Smooth muscle cell (in vitro differentiated cells): ENCODE data around the gene TMEM248. TPM values are rescaled to one million over a fixed set of nuclear protein-coding genes. Genes with fewer than 3 reads are reported as not detected.
"Not testable (repeated sequence)": the region's sequence is repeated elsewhere in the genome, so short reads cannot be mapped to it uniquely, and the experiment has no call there.

Experiments
- DNase-seq: peaks from one replicate; lab custom pipeline; 2025; ENCODE audit not compliant: unreplicated experiment; lab: John Stamatoyannopoulos, UW
- H2AFZ ChIP-seq: fragments of 200-600 bp; sonication (generic); 2 replicates; pipeline ENCODE4 v1.6.0; 2016; ENCODE audit warnings: antibody characterized with exemption, low read depth, mild to moderate bottlenecking
- H3F3A ChIP-seq: fragments of 200-600 bp; sonication (generic); 2 replicates; pipeline ENCODE4 v1.6.0; 2017; ENCODE audit warnings: antibody characterized with exemption, low read depth
- H3K27ac ChIP-seq: fragments of 200-600 bp; sonication (generic); 2 replicates; pipeline ENCODE4 v1.5.1; 2016; ENCODE audit warnings: low read depth, mild to moderate bottlenecking
- H3K27me3 ChIP-seq: fragments of 200-600 bp; sonication (generic); 2 replicates; pipeline ENCODE4 v1.6.1; 2016; ENCODE audit warnings: low read depth, mild to moderate bottlenecking
- H3K36me3 ChIP-seq: fragments of 200-600 bp; sonication (generic); 2 replicates; pipeline ENCODE4 v1.5.1; 2016; ENCODE audit warnings: low read depth
- H3K4me1 ChIP-seq: fragments of 200-600 bp; sonication (generic); 2 replicates; pipeline ENCODE4 v1.5.1; 2016; ENCODE audit warnings: low read depth
- H3K4me2 ChIP-seq: fragments of 200-600 bp; sonication (generic); 2 replicates; pipeline ENCODE4 v1.6.0; 2016; ENCODE audit warnings: mild to moderate bottlenecking
- H3K4me3 ChIP-seq: fragments of 200-600 bp; sonication (generic); 2 replicates; pipeline ENCODE4 v1.5.1; 2016; ENCODE audit warnings: mild to moderate bottlenecking
- H3K79me2 ChIP-seq: fragments of 200-600 bp; sonication (generic); 2 replicates; pipeline ENCODE4 v1.6.0; 2016; ENCODE audit warnings: low read depth, mild to moderate bottlenecking
- H3K9ac ChIP-seq: fragments of 200-600 bp; sonication (generic); 2 replicates; pipeline ENCODE4 v1.6.0; 2016; ENCODE audit warnings: low read depth
- H3K9me3 ChIP-seq: fragments of 200-600 bp; sonication (generic); replicated peaks from 2 replicates; pipeline ENCODE4 v1.5.1; 2016; ENCODE audit warnings: low read depth
- H4K20me1 ChIP-seq: fragments of 200-600 bp; sonication (generic); 2 replicates; pipeline ENCODE4 v1.6.0; 2016; ENCODE audit warnings: low read depth
- CTCF ChIP-seq: fragments of 200-600 bp; sonication (generic); IDR thresholded peaks from 2 replicates; pipeline ENCODE4 v1.5.1; 2017; ENCODE audit warnings: borderline replicate concordance, mild to moderate bottlenecking, antibody characterized with exemption; ENCODE audit not compliant: insufficient read depth, poor library complexity, severe bottlenecking
- WGBS: methylation state at CpG from one replicate; pipeline ENCODE4 v1.1.7; 2016; ENCODE audit warnings: low lambda C conversion rate; 5-methylcytosine and 5-hydroxymethylcytosine counted together
- polyA plus RNA-seq: library from polyadenylated mRNA; unstranded; fragments of >200 nt; fragmentation: Nextera tagmentation; extraction: Ambion mirVana; gene quantifications from 2 replicates; pipeline ENCODE4 v1.2.1, GENCODE V29; 2016
- total RNA-seq: library from RNA; depleted of rRNA; stranded (reverse); fragments of >200 nt; gene quantifications from 2 replicates; pipeline ENCODE4 v1.2.3, GENCODE V29; 2014

TMEM248 gene
- total and polyA plus RNA-seq, 2 experiments from 2014 or later, result 68.2 to 83.1 TPM

- not testable (repeated sequence) for H2AFZ ChIP-seq, H3K36me3 ChIP-seq, H3K9me3 ChIP-seq, H3F3A ChIP-seq, DNase-seq, H3K9ac ChIP-seq, H3K27me3 ChIP-seq, H3K4me2 ChIP-seq, H3K27ac ChIP-seq, H3K4me3 ChIP-seq, H3K4me1 ChIP-seq
- 96% methylated on average over 3 of the region's 3 CpGs for WGBS
- Histone ChIP-seq H3K79me2 (peaks cover 19% of the 10 kb centered on the region), H4K20me1 (peaks cover 17% of the 10 kb centered on the region)
Measured at GRCh38 chr7:66989552-66989951, 68.5 kb downstream of the TMEM248 start.

DNA sequence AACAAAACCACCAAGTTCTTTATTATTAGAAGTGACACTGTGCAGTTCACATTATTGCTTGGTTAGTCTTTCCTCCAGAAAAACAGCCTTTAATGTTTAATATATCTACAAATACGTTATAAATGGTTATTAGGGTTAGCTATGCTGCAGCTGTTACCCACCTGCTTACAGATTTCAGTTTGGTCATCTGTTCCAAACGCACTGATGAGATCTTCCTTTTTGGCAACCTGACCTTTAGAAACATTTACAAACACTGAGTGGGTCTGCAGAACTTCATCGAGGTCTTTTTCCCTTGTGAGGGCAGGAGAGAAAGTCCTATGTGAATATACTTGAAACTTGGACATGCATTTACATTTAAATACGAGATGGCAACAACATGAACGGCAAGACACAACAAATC, 73.0 kb downstream of the TMEM248 start:
- Histone ChIP-seq H3K9ac (peak overlapping the region; percentile 99), H3K79me2 (peaks cover 21% of the 10 kb centered on the region), H3K4me3 (peak overlapping the region; percentile 58), H3K4me2 (peak overlapping the region; percentile 75), H3K27ac (peak overlapping the region; percentile 99), H4K20me1 (peaks cover 17% of the 10 kb centered on the region)
- not testable (repeated sequence) for H3K36me3 ChIP-seq, H3K27me3 ChIP-seq, DNase-seq, H3K4me1 ChIP-seq, H3F3A ChIP-seq, H2AFZ ChIP-seq, H3K9me3 ChIP-seq
- 81% methylated on average over 5 of the region's 5 CpGs for WGBS

- WGBS, result 5% methylated on average over 9 of the region's 9 CpGs
Measured at GRCh38 chr7:66994691-66995049, 73.6 kb downstream of the TMEM248 start.

GRCh38 chr7:66995050-66995776, 74.2 kb downstream of the TMEM248 start, which contains the start of gene SBDS:
Gene SBDS, minus strand, starts transcription at chr7:66995586. Its CDS starts 169 bp downstream, at chr7:66995417.
- not testable (repeated sequence) for H3F3A ChIP-seq, H3K36me3 ChIP-seq, H3K27me3 ChIP-seq, H3K4me1 ChIP-seq, H3K9me3 ChIP-seq
- WGBS, result under 1% methylated on average over 57 of the region's 59 CpGs
- Histone ChIP-seq H4K20me1 (peaks cover 13% of the 10 kb centered on the region), H3K4me2 (peak within 1 kb of the TSS; percentile 97), H2AFZ (peak within 1 kb of the TSS; percentile 65), H3K27ac (peak within 1 kb of the TSS; percentile 99), H3K4me3 (peak within 1 kb of the TSS; percentile 58), H3K79me2 (peaks cover 21% of the 10 kb centered on the region), H3K9ac (peak within 1 kb of the TSS; percentile 99)
- DNase-seq, result peak; percentile 65

More at GRCh38 chr7:66994691-66995049, 73.6 kb downstream of the TMEM248 start:
- H3K27ac ChIP-seq, result peak overlapping the region; percentile 99
- not testable (repeated sequence) for H3F3A ChIP-seq, H3K4me1 ChIP-seq, H3K27me3 ChIP-seq, H3K9me3 ChIP-seq, H2AFZ ChIP-seq, H3K36me3 ChIP-seq
- H3K4me2 ChIP-seq, result peak overlapping the region; percentile 75
- H4K20me1 ChIP-seq, result peaks cover 17% of the 10 kb centered on the region
- TF ChIP-seq CTCF, result peak; percentile 45
- H3K9ac ChIP-seq, result peak overlapping the region; percentile 99
- peaks cover 21% of the 10 kb centered on the region for H3K79me2 ChIP-seq
- peak overlapping the region; percentile 58 for H3K4me3 ChIP-seq
- peak; percentile 12 for DNase-seq

- peak; percentile 86 for DNase-seq
- Histone ChIP-seq H3K4me2 (peak within 1 kb of the TSS; percentile 97), H3K27ac (peak within 1 kb of the TSS; percentile 68), H3K79me2 (peaks cover 21% of the 10 kb centered on the region), H3K4me3 (peak within 1 kb of the TSS; percentile 58), H2AFZ (peak within 1 kb of the TSS; percentile 82), H3K9ac (peak within 1 kb of the TSS; percentile 88)
- not testable (repeated sequence) for H3K36me3 ChIP-seq, H3K4me1 ChIP-seq, H3K27me3 ChIP-seq, H4K20me1 ChIP-seq, H3F3A ChIP-seq, H3K9me3 ChIP-seq
- WGBS, result 2% methylated on average over 44 of the region's 44 CpGs
Measured at GRCh38 chr7:66996444-66997191, 75.6 kb downstream of the TMEM248 start, which contains the start of gene TYW1. Gene TYW1, plus strand, starts transcription at chr7:66996833. Its CDS starts 146 bp downstream, at chr7:66996979.
